ENCODE measurements around the gene PMPCA.

Gene PMPCA

GRCh38 chr9:136438548-136439480 is 28.4 kb downstream of the PMPCA start:
- Histone ChIP-seq H3K9me3 (ENCODE audit: insufficient read depth, low read depth, low read length) (no peaks in the 10 kb centered on the region), H3K4me2 (ENCODE audit: low read depth, low read length, poor library complexity, severe bottlenecking) (peak overlapping the region; percentile 98), H3K9me2 (replicated peaks; ENCODE audit: low read depth, low read length) (no peaks in the 10 kb centered on the region), H3K4me1 (ENCODE audit: insufficient read depth, low read length, poor library complexity, severe bottlenecking) (peaks cover 22% of the 10 kb centered on the region), H3K9ac (ENCODE audit: low read depth, low read length, poor library complexity, severe bottlenecking) (peak overlapping the region; percentile 87), H2AFZ (ENCODE audit: low read length) (peak overlapping the region; percentile 32; the same call in 1 of the 2 replicates), H3K36me3 (ENCODE audit: insufficient read depth, low read length) (peaks cover 27% of the 10 kb centered on the region; the same call in 1 of the 2 replicates), H3F3A (ENCODE audit: low read depth) (no peaks in the 10 kb centered on the region), H3K4me3 (ENCODE audit: low read length, poor library complexity, severe bottlenecking) (peak overlapping the region; percentile 93), H3K79me2 (ENCODE audit: insufficient read depth, low read length) (peaks cover 51% of the 10 kb centered on the region), H3K27me3 (ENCODE audit: insufficient read depth, low read length, poor library complexity, severe bottlenecking) (no peaks in the 10 kb centered on the region), H4K20me1 (ENCODE audit: insufficient read depth, low read length, poor library complexity, severe bottlenecking) (peaks cover 42% of the 10 kb centered on the region)
- TF ChIP-seq CTCF (conservative IDR thresholded peaks at IDR 0.05; ENCODE audit: low read length) (no peak), EZH2phosphoT487 (IDR thresholded peaks at IDR 0.05; ENCODE audit: borderline replicate concordance) (no peak)

GRCh38 chr9:136439481-136440408 is 29.3 kb downstream of the PMPCA start, which contains the start of gene INPP5E:
INPP5E (minus strand) TSS chr9:136439845; CDS start chr9:136439419, 426 bp downstream.
- no peak for TF ChIP-seq EZH2phosphoT487 (IDR thresholded peaks at IDR 0.05; ENCODE audit: borderline replicate concordance)
- peak; percentile 41 for TF ChIP-seq CTCF (conservative IDR thresholded peaks at IDR 0.05; ENCODE audit: low read length)
- peaks cover 27% of the 10 kb centered on the region; the same call in 1 of the 2 replicates for H3K36me3 ChIP-seq (ENCODE audit: insufficient read depth, low read length)
- peak within 1 kb of the TSS; percentile 93 for H3K4me3 ChIP-seq (ENCODE audit: low read length, poor library complexity, severe bottlenecking)
- H2AFZ ChIP-seq (ENCODE audit: low read length): peak within 1 kb of the TSS; percentile 32; the same call in 1 of the 2 replicates
- H3K4me2 ChIP-seq (ENCODE audit: low read depth, low read length, poor library complexity, severe bottlenecking): peak within 1 kb of the TSS; percentile 98
- peaks cover 48% of the 10 kb centered on the region for H3K79me2 ChIP-seq (ENCODE audit: insufficient read depth, low read length)
- peaks cover 22% of the 10 kb centered on the region for H3K4me1 ChIP-seq (ENCODE audit: insufficient read depth, low read length, poor library complexity, severe bottlenecking)
- peaks cover 42% of the 10 kb centered on the region for H4K20me1 ChIP-seq (ENCODE audit: insufficient read depth, low read length, poor library complexity, severe bottlenecking)
- H3F3A ChIP-seq (ENCODE audit: low read depth): no peaks in the 10 kb centered on the region
- H3K27me3 ChIP-seq (ENCODE audit: insufficient read depth, low read length, poor library complexity, severe bottlenecking): no peaks in the 10 kb centered on the region
- peak within 1 kb of the TSS; percentile 87 for H3K9ac ChIP-seq (ENCODE audit: low read depth, low read length, poor library complexity, severe bottlenecking)
- H3K9me3 ChIP-seq (ENCODE audit: insufficient read depth, low read depth, low read length): no peaks in the 10 kb centered on the region
- H3K9me2 ChIP-seq (replicated peaks; ENCODE audit: low read depth, low read length): no peaks in the 10 kb centered on the region

GRCh38 chr9:136441191-136441680 is 30.8 kb downstream of the PMPCA start:
- Histone ChIP-seq H3K36me3 (ENCODE audit: insufficient read depth, low read length) (peaks cover 42% of the 10 kb centered on the region; the same call in 1 of the 2 replicates), H3F3A (ENCODE audit: low read depth) (no peaks in the 10 kb centered on the region), H4K20me1 (ENCODE audit: insufficient read depth, low read length, poor library complexity, severe bottlenecking) (peaks cover 33% of the 10 kb centered on the region), H3K27me3 (ENCODE audit: insufficient read depth, low read length, poor library complexity, severe bottlenecking) (no peaks in the 10 kb centered on the region), H3K9me3 (ENCODE audit: insufficient read depth, low read depth, low read length) (no peaks in the 10 kb centered on the region), H3K9me2 (replicated peaks; ENCODE audit: low read depth, low read length) (no peaks in the 10 kb centered on the region), H3K4me2 (ENCODE audit: low read depth, low read length, poor library complexity, severe bottlenecking) (no peak overlapping the region), H3K4me3 (ENCODE audit: low read length, poor library complexity, severe bottlenecking) (no peak overlapping the region), H3K79me2 (ENCODE audit: insufficient read depth, low read length) (peaks cover 33% of the 10 kb centered on the region), H3K4me1 (ENCODE audit: insufficient read depth, low read length, poor library complexity, severe bottlenecking) (peaks cover 22% of the 10 kb centered on the region), H3K9ac (ENCODE audit: low read depth, low read length, poor library complexity, severe bottlenecking) (no peak overlapping the region), H2AFZ (ENCODE audit: low read length) (no peak overlapping the region)
- TF ChIP-seq CTCF (conservative IDR thresholded peaks at IDR 0.05; ENCODE audit: low read length) (no peak), EZH2phosphoT487 (IDR thresholded peaks at IDR 0.05; ENCODE audit: borderline replicate concordance) (no peak)

All from Loucy (cell line).